Esophagus (tissue), 2 donors: ENCODE data around the gene FGF11. TPM values are rescaled to one million over a fixed set of nuclear protein-coding genes. Genes with fewer than 3 reads are reported as not detected.
A peak's percentile ranks its signal among the peaks of the same experiment; 100 is the strongest.
"Not testable (repeated sequence)": the region's sequence is repeated elsewhere in the genome, so short reads cannot be mapped to it uniquely, and the experiment has no call there.

Source experiments
- H3K27ac ChIP-seq, 2 donors: one replicate each; pipeline ENCODE4 v1.5.1; 2013; ENCODE audit warnings: low read depth in 2 of 2, mild to moderate bottlenecking in 2 of 2, inconsistent platforms in 1 of 2, low read length in 1 of 2, moderate library complexity in 1 of 2
- H3K27me3 ChIP-seq, 2 donors: one replicate each; pipeline ENCODE4 v1.6.1; 2013; ENCODE audit warnings: low read length in 2 of 2, control low read depth in 1 of 2, mild to moderate bottlenecking in 1 of 2; ENCODE audit not compliant: insufficient read depth in 2 of 2, control insufficient read depth in 1 of 2
- H3K36me3 ChIP-seq, 2 donors: one replicate each; pipeline ENCODE4 v1.6.1; 2013; ENCODE audit warnings: low read length in 1 of 2; ENCODE audit not compliant: control insufficient read depth in 2 of 2, insufficient read depth in 2 of 2
- H3K4me1 ChIP-seq, 2 donors: one replicate each; pipeline ENCODE4 v1.6.1; 2013; ENCODE audit warnings: low read length in 1 of 2; ENCODE audit not compliant: control insufficient read depth in 2 of 2, insufficient read depth in 2 of 2
- H3K4me3 ChIP-seq, 2 donors: one replicate each; pipeline ENCODE4 v1.5.1; 2013; ENCODE audit warnings: low read length in 2 of 2, mild to moderate bottlenecking in 2 of 2, low read depth in 1 of 2, moderate library complexity in 1 of 2
- H3K9me3 ChIP-seq, 2 donors: one replicate each; pipeline ENCODE4 v1.6.1; 2013; ENCODE audit warnings: mild to moderate bottlenecking in 2 of 2, low read depth in 1 of 2, low read length in 1 of 2, moderate library complexity in 1 of 2; ENCODE audit not compliant: control insufficient read depth in 2 of 2, insufficient read depth in 1 of 2
- WGBS, 2 donors: extraction: QIAGEN DNeasy Blood & Tissue Kit; methylation state at CpG; one replicate each; pipeline ENCODE4 v1.1.7; 2013; 5-methylcytosine and 5-hydroxymethylcytosine counted together
- polyA plus RNA-seq, 2 donors: library from polyadenylated mRNA; stranded (reverse); fragments of 200-250 nt; gene quantifications; one replicate each; pipeline ENCODE4 v1.2.3, GENCODE V29; 2013
- donor health status: healthy with polysubstance abuse.
- donor health status: Bipolar disorder and iron deficiency.

Gene FGF11
- polyA plus RNA-seq, 2 donors: 5.6 to 16.5 TPM

- Histone ChIP-seq H3K4me3 (peak overlapping the region; percentile 59 to 73), H3K4me1 (peaks cover 0 to 17% of the 10 kb centered on the region in 2 donors), H3K27ac (peak overlapping the region; percentile 99 to 100)
- not testable (repeated sequence) for H3K9me3 ChIP-seq, H3K27me3 ChIP-seq, H3K36me3 ChIP-seq
- WGBS, 2 donors: 66 to 71% methylated on average over 6 of the region's 6 CpGs
Observed at GRCh38 chr17:7482742-7483088, 43.4 kb downstream of the FGF11 start.

- H3K27ac ChIP-seq: peak overlapping the region; percentile 99 to 100
- H3K36me3 ChIP-seq: no peaks in the 10 kb centered on the region
- H3K4me1 ChIP-seq: peaks cover 0 to 9% of the 10 kb centered on the region in 2 donors
- no peaks in the 10 kb centered on the region for H3K27me3 ChIP-seq
- WGBS, 2 donors: 0 to 1% methylated on average over 38 of the region's 38 CpGs
- no peaks in the 10 kb centered on the region for H3K9me3 ChIP-seq
- H3K4me3 ChIP-seq: peak overlapping the region; percentile 59 to 73
Observed at GRCh38 chr17:7483255-7484066, 44.1 kb downstream of the FGF11 start.

GRCh38 chr17:7484067-7484918 lies 45.0 kb downstream of the FGF11 start, which contains the start of gene POLR2A:
TSS of gene POLR2A (plus strand) at chr17:7484366.
- H3K4me3 ChIP-seq: peak within 1 kb of the TSS; percentile 59 to 73
- WGBS, 2 donors: 0% methylated on average over 64 of the region's 64 CpGs
- peak within 1 kb of the TSS; percentile 99 to 100 for H3K27ac ChIP-seq
- H3K27me3 ChIP-seq: no peaks in the 10 kb centered on the region
- H3K4me1 ChIP-seq: peaks cover 0 to 9% of the 10 kb centered on the region in 2 donors
- no peaks in the 10 kb centered on the region for H3K36me3 ChIP-seq
- H3K9me3 ChIP-seq: no peaks in the 10 kb centered on the region

GRCh38 chr17:7484919-7485377 lies 45.6 kb downstream of the FGF11 start:
- Histone ChIP-seq H3K27ac (peak overlapping the region; percentile 99 to 100), H3K4me1 (peaks cover 0 to 9% of the 10 kb centered on the region in 2 donors), H3K36me3 (no peaks in the 10 kb centered on the region), H3K4me3 (peak overlapping the region; percentile 59 to 71), H3K27me3 (no peaks in the 10 kb centered on the region), H3K9me3 (no peaks in the 10 kb centered on the region)
- 0% methylated on average over 19 of the region's 19 CpGs for WGBS, 2 donors

GRCh38 chr17:7486181-7486580 lies 46.9 kb downstream of the FGF11 start:
- H3K9me3 ChIP-seq: no peaks in the 10 kb centered on the region
- H3K27me3 ChIP-seq: no peaks in the 10 kb centered on the region
- no peaks in the 10 kb centered on the region for H3K36me3 ChIP-seq
- H3K4me3 ChIP-seq: peak overlapping the region in 1 of 2 donors; percentile 59
- 24 to 33% methylated on average over 3 of the region's 3 CpGs for WGBS, 2 donors
- H3K4me1 ChIP-seq: peaks cover 0 to 9% of the 10 kb centered on the region in 2 donors
- no peak overlapping the region for H3K27ac ChIP-seq

- H3K27me3 ChIP-seq: no peaks in the 10 kb centered on the region
- no peak overlapping the region for H3K27ac ChIP-seq
- H3K36me3 ChIP-seq: peaks cover 0 to 9% of the 10 kb centered on the region in 2 donors
- H3K4me3 ChIP-seq: no peak overlapping the region
- H3K9me3 ChIP-seq: no peaks in the 10 kb centered on the region
- 69 to 71% methylated on average over 8 of the region's 8 CpGs for WGBS, 2 donors
- H3K4me1 ChIP-seq: peaks cover 0 to 4% of the 10 kb centered on the region in 2 donors
Observed at GRCh38 chr17:7490144-7490543, 50.8 kb downstream of the FGF11 start.

GRCh38 chr17:7491583-7491982 lies 52.3 kb downstream of the FGF11 start:
- no peak overlapping the region for H3K27ac ChIP-seq
- H3K9me3 ChIP-seq: no peaks in the 10 kb centered on the region
- H3K4me1 ChIP-seq: peaks cover 0 to 2% of the 10 kb centered on the region in 2 donors
- no peak overlapping the region for H3K4me3 ChIP-seq
- WGBS, 2 donors: 94 to 96% methylated on average over 1 of the region's 1 CpG
- H3K36me3 ChIP-seq: peaks cover 3 to 20% of the 10 kb centered on the region in 2 donors
- H3K27me3 ChIP-seq: no peaks in the 10 kb centered on the region

GRCh38 chr17:7493941-7494340 lies 54.6 kb downstream of the FGF11 start:
- Histone ChIP-seq H3K27me3 (no peaks in the 10 kb centered on the region), H3K36me3 (peaks cover 17 to 39% of the 10 kb centered on the region in 2 donors), H3K27ac (no peak overlapping the region), H3K4me3 (no peak overlapping the region), H3K9me3 (no peaks in the 10 kb centered on the region), H3K4me1 (peaks cover 0 to 2% of the 10 kb centered on the region in 2 donors)
- 79 to 93% methylated on average over 3 of the region's 3 CpGs for WGBS, 2 donors
